Thyroid gland (tissue), 4 donors: ENCODE results near the gene FOXN1. TPM values are rescaled to one million over a fixed set of nuclear protein-coding genes. Genes with fewer than 3 reads are reported as not detected.

ENCODE experiments used
- DNase-seq, 2 donors: peaks; one replicate each; pipeline ENCODE4 v3.0.0-alpha.2; 2019
- H3K27ac ChIP-seq, 3 donors: fragments of 200-600 bp; sonication (generic); 1 replicate in 2 of 3; 2 replicates in 1 of 3; pipeline ENCODE4 v1.5.1; 2016 to 2019; ENCODE audit warnings: mild to moderate bottlenecking in 1 of 3, moderate library complexity in 1 of 3
- H3K27me3 ChIP-seq: fragments of 200-600 bp; sonication (generic); one replicate; pipeline ENCODE4 v1.5.1; 2019
- H3K36me3 ChIP-seq, 2 donors: fragments of 200-600 bp; sonication (generic); one replicate each; pipeline ENCODE4 v1.5.1; 2016 to 2019
- H3K4me1 ChIP-seq, 2 donors: fragments of 200-600 bp; sonication (generic); one replicate each; pipeline ENCODE4 v1.5.1; 2017 to 2019
- H3K4me3 ChIP-seq, 3 donors: fragments of 200-600 bp; sonication (generic); replicated peaks in 1 of 3; 1 replicate in 2 of 3; 2 replicates in 1 of 3; pipeline ENCODE4 v1.5.1; 2016; ENCODE audit warnings: mild to moderate bottlenecking in 1 of 3
- H3K9me3 ChIP-seq: fragments of 200-600 bp; sonication (generic); one replicate; pipeline ENCODE4 v1.5.1; 2017
- POLR2A ChIP-seq, 2 donors: fragments of 450-650 bp; IDR thresholded peaks; one replicate each; pipeline ENCODE4 v1.6.1; 2017; ENCODE audit warnings: antibody characterized with exemption in 2 of 2, mild to moderate bottlenecking in 2 of 2, moderate library complexity in 1 of 2
- WGBS, 2 donors: methylation state at CpG; one replicate each; pipeline ENCODE4 v1.1.5; 2017; 5-methylcytosine and 5-hydroxymethylcytosine counted together
- intact Hi-C: fragments of 100-400 bp; cut with DNase I; formaldehyde crosslinking; loops from one replicate; pipeline ENCODE4 v1.15.1; 2023
- total RNA-seq, 4 donors: library from RNA; depleted of rRNA; stranded (reverse); fragments of >200 nt; gene quantifications; one replicate each; pipeline ENCODE4 v1.2.3, GENCODE V29; 2016
- TF ChIP-seq, protein P1 (sequence below), 6 experiments: fragments of 200-600 bp in 3 of 6; fragments of 450-650 bp in 3 of 6; sonication (generic) in 3 of 6; IDR thresholded peaks; one replicate each; pipeline ENCODE4 v1.5.1; 2016 to 2019; ENCODE audit warnings: antibody characterized with exemption in 6 of 6, mild to moderate bottlenecking in 2 of 6, inconsistent platforms in 1 of 6, moderate library complexity in 1 of 6

Gene FOXN1
- total RNA-seq, 4 donors from 2014 or later = 0.34 TPM; not detected in 3

DNA sequence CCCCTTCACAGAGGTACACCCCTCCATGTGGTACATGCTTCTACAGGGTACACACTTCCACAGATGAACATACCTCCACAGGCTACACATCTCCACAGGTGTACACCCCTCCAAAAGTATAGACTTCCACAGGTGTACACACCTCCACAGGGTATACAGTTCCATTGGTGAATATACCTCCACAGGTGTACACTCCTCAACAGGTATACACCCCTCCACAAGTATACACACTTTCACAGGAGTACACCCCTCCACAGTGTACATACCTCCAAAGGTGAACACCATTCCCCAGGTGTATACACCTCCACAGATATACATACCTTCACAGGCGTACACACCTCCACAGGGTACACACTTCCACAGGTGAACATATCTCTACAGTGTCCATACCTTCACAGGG is 9.4 kb downstream of the FOXN1 start:
- Histone ChIP-seq H3K9me3 (no peaks in the 10 kb centered on the region), H3K4me3 (no peak overlapping the region), H3K4me1 (peaks cover 9 to 12% of the 10 kb centered on the region in 2 donors), H3K27me3 (no peaks in the 10 kb centered on the region), H3K27ac (no peak overlapping the region), H3K36me3 (no peaks in the 10 kb centered on the region)
- no peak for DNase-seq
- intact Hi-C loops = no loop called here
- 94 to 96% methylated on average over 1 of the region's 1 CpG for WGBS, 2 donors
- no peak for TF ChIP-seq POLR2A (IDR thresholded peaks at IDR 0.05)
- TF ChIP-seq, protein P1, sequence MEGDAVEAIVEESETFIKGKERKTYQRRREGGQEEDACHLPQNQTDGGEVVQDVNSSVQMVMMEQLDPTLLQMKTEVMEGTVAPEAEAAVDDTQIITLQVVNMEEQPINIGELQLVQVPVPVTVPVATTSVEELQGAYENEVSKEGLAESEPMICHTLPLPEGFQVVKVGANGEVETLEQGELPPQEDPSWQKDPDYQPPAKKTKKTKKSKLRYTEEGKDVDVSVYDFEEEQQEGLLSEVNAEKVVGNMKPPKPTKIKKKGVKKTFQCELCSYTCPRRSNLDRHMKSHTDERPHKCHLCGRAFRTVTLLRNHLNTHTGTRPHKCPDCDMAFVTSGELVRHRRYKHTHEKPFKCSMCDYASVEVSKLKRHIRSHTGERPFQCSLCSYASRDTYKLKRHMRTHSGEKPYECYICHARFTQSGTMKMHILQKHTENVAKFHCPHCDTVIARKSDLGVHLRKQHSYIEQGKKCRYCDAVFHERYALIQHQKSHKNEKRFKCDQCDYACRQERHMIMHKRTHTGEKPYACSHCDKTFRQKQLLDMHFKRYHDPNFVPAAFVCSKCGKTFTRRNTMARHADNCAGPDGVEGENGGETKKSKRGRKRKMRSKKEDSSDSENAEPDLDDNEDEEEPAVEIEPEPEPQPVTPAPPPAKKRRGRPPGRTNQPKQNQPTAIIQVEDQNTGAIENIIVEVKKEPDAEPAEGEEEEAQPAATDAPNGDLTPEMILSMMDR (IDR thresholded peaks at IDR 0.05) = no peak

DNA sequence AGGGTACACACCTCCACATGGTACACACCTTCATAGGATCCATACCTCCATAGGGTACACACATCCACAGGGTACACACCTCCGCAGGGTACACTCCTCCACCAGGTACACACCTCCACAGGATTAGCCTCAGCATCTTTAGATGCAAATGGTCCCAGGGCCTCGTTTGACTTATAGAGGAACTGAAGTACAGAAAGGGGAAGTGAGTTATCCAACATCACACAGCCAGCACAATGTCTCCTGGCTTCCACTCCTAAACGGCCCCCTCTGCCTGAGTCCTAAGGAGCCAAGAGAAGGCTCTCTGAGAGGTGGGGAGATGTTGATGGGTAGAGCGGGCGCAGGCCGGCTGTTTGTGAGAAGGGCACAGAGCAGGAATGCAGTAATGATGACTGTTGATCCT is 12.0 kb downstream of the FOXN1 start:
- peaks cover 32 to 37% of the 10 kb centered on the region in 2 donors for H3K4me1 ChIP-seq
- intact Hi-C loops = no loop called here
- H3K9me3 ChIP-seq = no peaks in the 10 kb centered on the region
- H3K27ac ChIP-seq = no peak overlapping the region
- no peak for DNase-seq
- TF ChIP-seq POLR2A (IDR thresholded peaks at IDR 0.05) = no peak
- TF ChIP-seq, protein P1 (IDR thresholded peaks at IDR 0.05) = no peak
- no peak overlapping the region for H3K4me3 ChIP-seq
- 79 to 85% methylated on average over 6 of the region's 6 CpGs for WGBS, 2 donors
- no peaks in the 10 kb centered on the region for H3K36me3 ChIP-seq
- no peaks in the 10 kb centered on the region for H3K27me3 ChIP-seq

DNA sequence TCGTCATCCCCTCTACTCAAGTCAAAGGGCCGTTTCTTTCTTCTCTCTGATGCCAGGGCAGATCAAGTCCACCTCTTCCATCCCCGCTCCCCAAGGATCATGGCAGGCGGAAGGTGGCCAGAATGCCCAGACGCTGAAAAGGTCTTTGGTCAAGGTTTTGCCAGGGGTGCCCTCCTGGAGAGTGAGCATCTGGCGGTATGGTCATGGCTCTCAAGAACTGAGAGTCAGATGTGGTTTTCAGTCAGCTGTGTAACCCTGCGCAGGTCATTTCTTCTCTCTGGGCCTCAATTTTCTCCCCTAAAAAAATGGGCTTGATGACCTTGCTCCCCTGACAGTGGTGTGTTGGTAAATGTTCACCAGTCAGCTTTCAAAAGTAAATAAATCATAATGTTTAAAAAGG is 12.4 kb downstream of the FOXN1 start:
- no peak overlapping the region for H3K4me3 ChIP-seq
- 89 to 91% methylated on average over 7 of the region's 7 CpGs for WGBS, 2 donors

DNA sequence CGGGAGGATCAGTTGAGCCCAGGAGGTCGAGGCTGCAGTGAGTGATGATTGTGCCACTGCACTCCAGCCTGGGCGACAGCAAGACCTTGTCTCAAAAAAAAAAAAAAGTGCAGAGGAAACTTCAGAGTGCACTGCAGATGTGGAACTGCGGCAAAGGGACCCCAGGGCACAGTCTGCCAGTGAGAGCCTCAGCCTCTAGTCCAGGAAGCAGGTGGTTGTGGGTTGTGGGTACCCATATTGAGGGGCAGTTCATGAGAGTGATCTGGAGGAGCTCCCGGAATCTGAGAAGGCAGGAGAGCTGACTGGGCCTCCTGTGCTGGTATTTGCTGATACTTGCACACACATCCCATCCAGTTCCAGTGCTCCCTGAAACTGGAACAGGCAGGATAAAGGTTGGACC is 13.1 kb downstream of the FOXN1 start:
- H3K27me3 ChIP-seq = no peaks in the 10 kb centered on the region
- intact Hi-C loops = no loop called here

More for the DNA sequence above, 12.4 kb downstream of the FOXN1 start:
- Histone ChIP-seq H3K4me1 (peaks cover 35 to 42% of the 10 kb centered on the region in 2 donors), H3K27ac (no peak overlapping the region), H3K9me3 (no peaks in the 10 kb centered on the region), H3K27me3 (no peaks in the 10 kb centered on the region), H3K36me3 (no peaks in the 10 kb centered on the region)
- TF ChIP-seq, protein P1 (IDR thresholded peaks at IDR 0.05) = no peak
- no peak for TF ChIP-seq POLR2A (IDR thresholded peaks at IDR 0.05)
- no peak for DNase-seq
- intact Hi-C loops = no loop called here

DNA sequence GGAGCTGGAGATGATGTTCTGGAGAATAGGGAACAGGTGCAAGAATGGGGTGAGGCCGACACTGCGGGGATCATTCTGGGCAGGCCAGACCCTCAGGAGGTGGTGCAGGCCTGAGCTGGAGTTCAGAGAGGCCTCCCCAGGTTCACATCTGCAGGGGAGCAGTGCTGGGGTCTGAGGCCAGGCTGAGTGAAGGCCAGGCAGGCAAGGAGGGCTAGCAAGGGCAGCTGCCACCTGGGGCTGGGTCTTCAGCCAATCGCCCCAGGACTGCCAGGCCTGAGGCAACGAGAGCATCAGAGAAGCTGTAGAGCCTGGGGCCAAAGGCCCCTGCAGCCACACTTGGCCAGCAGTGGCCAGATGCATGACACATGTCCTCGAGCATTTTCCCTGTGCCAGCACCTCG is 14.5 kb downstream of the FOXN1 start:
- Histone ChIP-seq H3K4me3 (no peak overlapping the region), H3K27me3 (no peaks in the 10 kb centered on the region), H3K4me1 (peaks cover 43 to 54% of the 10 kb centered on the region in 2 donors), H3K36me3 (no peaks in the 10 kb centered on the region), H3K27ac (peak overlapping the region; percentile 52 to 95 (median 90)), H3K9me3 (no peaks in the 10 kb centered on the region)
- 54 to 63% methylated on average over 2 to 4 of the region's 6 CpGs for WGBS, 2 donors
- no peak for DNase-seq
- TF ChIP-seq POLR2A (IDR thresholded peaks at IDR 0.05) = no peak
- TF ChIP-seq, protein P1 (IDR thresholded peaks at IDR 0.05) = no peak
- intact Hi-C loops = no loop called here

More for the DNA sequence above, 13.1 kb downstream of the FOXN1 start:
- Histone ChIP-seq H3K36me3 (no peaks in the 10 kb centered on the region), H3K27ac (no peak overlapping the region), H3K4me1 (peaks cover 36 to 47% of the 10 kb centered on the region in 2 donors), H3K9me3 (no peaks in the 10 kb centered on the region), H3K4me3 (no peak overlapping the region)
- TF ChIP-seq, protein P1 (IDR thresholded peaks at IDR 0.05) = no peak
- no peak for TF ChIP-seq POLR2A (IDR thresholded peaks at IDR 0.05)
- no peak for DNase-seq
- WGBS, 2 donors = 80 to 83% methylated on average over 5 of the region's 5 CpGs
